ENCODE measurements around the gene STARD13. TPM values are rescaled to one million over a fixed set of nuclear protein-coding genes. Genes with fewer than 3 reads are reported as not detected.

The STARD13 gene
- total and polyA plus RNA-seq, 4 experiments from 2014 or later, result 0.36 to 0.44 TPM; not detected in 2

GRCh38 chr13:33224191-33224590 is 61.4 kb downstream of the STARD13 start:
- H3K36me3 Mint-ChIP-seq, result no peaks in the 10 kb centered on the region
- no peak for DNase-seq
- no peaks in the 10 kb centered on the region for H3K27me3 ChIP-seq (ENCODE audit: insufficient read depth, low read length)
- POLR2A ChIA-PET (ENCODE audit: partially characterized antibody), result interaction anchor here (0.8 kb wide), 1 partner anchor 319 kb away, joined by 3 read pairs; no protein-coding TSS in a partner anchor
- no peak overlapping the region for H3K27ac Mint-ChIP-seq
- H3K4me3 Mint-ChIP-seq, result no peak overlapping the region
- H3K4me1 ChIP-seq (ENCODE audit: insufficient read depth, low read length), result peaks cover 3% of the 10 kb centered on the region
- H3K4me3 ChIP-seq (ENCODE audit: low read length in 2 of 2), result no peak overlapping the region
- no peaks in the 10 kb centered on the region for H3K36me3 ChIP-seq (ENCODE audit: insufficient read depth, low read length)
- CTCF ChIA-PET (ENCODE audit: partially characterized antibody), result interaction anchor here (2.9 kb wide), 1 partner anchor 499 kb away, joined by 20 read pairs; no protein-coding TSS in a partner anchor
- no peaks in the 10 kb centered on the region for H3K9me3 ChIP-seq (ENCODE audit: control insufficient read depth in 1 of 2, low read length in 2 of 2)
- peaks cover 0 to 5% (median 1%) of the 10 kb centered on the region in 4 donors for H3K4me1 Mint-ChIP-seq
- H3K27me3 Mint-ChIP-seq, result no peaks in the 10 kb centered on the region
- H3K9me3 Mint-ChIP-seq, result peaks cover 0 to 4% (median 0%) of the 10 kb centered on the region in 8 donors
- intact Hi-C loops (cut with micrococcal nuclease), result no loop called here
- no peak overlapping the region for H3K27ac ChIP-seq (ENCODE audit: low read depth, low read length)

DNA sequence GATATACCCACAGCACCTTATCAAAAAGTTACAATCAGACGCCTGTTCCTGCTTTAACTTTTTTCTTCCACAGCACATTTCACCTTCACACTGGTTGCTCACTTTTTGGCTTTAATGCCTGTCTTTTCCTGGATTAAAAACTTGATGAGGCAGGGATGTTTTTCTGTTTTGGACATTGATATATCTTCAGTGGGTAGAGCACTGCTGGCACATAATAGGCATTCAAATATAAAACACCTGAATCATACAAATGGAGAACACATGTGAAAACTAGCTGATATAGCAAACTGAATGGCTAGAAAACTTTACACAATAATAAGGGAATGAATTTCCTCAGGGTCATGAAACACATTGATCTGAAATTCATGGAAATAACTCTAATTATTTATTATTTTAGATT is 65.6 kb downstream of the STARD13 start:
- no peaks in the 10 kb centered on the region for H3K4me1 Mint-ChIP-seq
- H3K27ac Mint-ChIP-seq, result no peak overlapping the region
- POLR2A ChIA-PET (ENCODE audit: partially characterized antibody), result no interaction called here

GRCh38 chr13:33218426-33218825 is 67.1 kb downstream of the STARD13 start:
- Mint-ChIP-seq H3K27me3 (no peaks in the 10 kb centered on the region), H3K4me1 (no peaks in the 10 kb centered on the region), H3K27ac (no peak overlapping the region), H3K4me3 (no peak overlapping the region), H3K9me3 (peaks cover 0 to 2% (median 0%) of the 10 kb centered on the region in 8 donors), H3K36me3 (no peaks in the 10 kb centered on the region)
- POLR2A ChIA-PET (ENCODE audit: partially characterized antibody), result no interaction called here
- Histone ChIP-seq H3K27ac (ENCODE audit: low read depth, low read length) (no peak overlapping the region), H3K27me3 (ENCODE audit: insufficient read depth, low read length) (no peaks in the 10 kb centered on the region), H3K36me3 (ENCODE audit: insufficient read depth, low read length) (no peaks in the 10 kb centered on the region), H3K4me1 (ENCODE audit: insufficient read depth, low read length) (no peaks in the 10 kb centered on the region), H3K4me3 (ENCODE audit: low read length in 2 of 2) (no peak overlapping the region), H3K9me3 (ENCODE audit: control insufficient read depth in 1 of 2, low read length in 2 of 2) (no peaks in the 10 kb centered on the region)
- intact Hi-C loops (cut with micrococcal nuclease), result no loop called here
- no peak for DNase-seq
- CTCF ChIA-PET (ENCODE audit: partially characterized antibody), result no interaction called here

More for the DNA sequence above, 65.6 kb downstream of the STARD13 start:
- Histone ChIP-seq H3K27me3 (ENCODE audit: insufficient read depth, low read length) (no peaks in the 10 kb centered on the region), H3K27ac (ENCODE audit: low read depth, low read length) (no peak overlapping the region), H3K4me3 (ENCODE audit: low read length in 2 of 2) (no peak overlapping the region), H3K36me3 (ENCODE audit: insufficient read depth, low read length) (no peaks in the 10 kb centered on the region), H3K4me1 (ENCODE audit: insufficient read depth, low read length) (no peaks in the 10 kb centered on the region), H3K9me3 (ENCODE audit: control insufficient read depth in 1 of 2, low read length in 2 of 2) (no peaks in the 10 kb centered on the region)
- intact Hi-C loops (cut with micrococcal nuclease), result no loop called here
- H3K36me3 Mint-ChIP-seq, result no peaks in the 10 kb centered on the region
- peaks cover 0 to 4% (median 0%) of the 10 kb centered on the region in 8 donors for H3K9me3 Mint-ChIP-seq
- no peaks in the 10 kb centered on the region for H3K27me3 Mint-ChIP-seq
- no peak for DNase-seq
- H3K4me3 Mint-ChIP-seq, result no peak overlapping the region
- CTCF ChIA-PET (ENCODE audit: partially characterized antibody), result interaction anchor here (0.7 to 1.3 kb wide), 2 partner anchors 8 to 349 kb away, joined by 3 to 5 read pairs; no protein-coding TSS in a partner anchor

DNA sequence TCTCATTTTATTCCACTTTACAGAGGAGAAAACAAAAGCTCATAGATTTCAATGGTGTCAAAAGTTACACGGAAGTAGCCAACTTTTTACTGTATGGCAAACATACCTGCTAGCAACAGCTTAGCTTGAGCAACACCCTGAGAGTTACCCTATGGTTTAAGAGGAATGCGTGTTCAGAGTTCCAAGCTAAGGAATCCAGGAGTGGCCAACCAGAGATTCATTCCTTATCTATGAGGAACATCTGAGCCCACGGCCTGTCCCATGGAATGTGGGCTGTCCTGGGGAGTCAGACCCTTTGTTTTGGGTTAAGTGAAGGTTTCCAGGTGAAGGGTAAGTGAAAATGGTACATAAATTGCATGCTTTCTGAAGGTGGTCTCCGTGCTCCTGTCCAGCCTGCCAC is 67.5 kb downstream of the STARD13 start:
- Mint-ChIP-seq H3K9me3 (peaks cover 0 to 2% (median 0%) of the 10 kb centered on the region in 8 donors), H3K4me1 (no peaks in the 10 kb centered on the region), H3K4me3 (no peak overlapping the region), H3K27me3 (no peaks in the 10 kb centered on the region), H3K27ac (no peak overlapping the region), H3K36me3 (no peaks in the 10 kb centered on the region)
- no peak overlapping the region for H3K4me3 ChIP-seq (ENCODE audit: low read length in 2 of 2)
- no peaks in the 10 kb centered on the region for H3K9me3 ChIP-seq (ENCODE audit: control insufficient read depth in 1 of 2, low read length in 2 of 2)
- no peak overlapping the region for H3K27ac ChIP-seq (ENCODE audit: low read depth, low read length)
- POLR2A ChIA-PET (ENCODE audit: partially characterized antibody), result no interaction called here
- H3K4me1 ChIP-seq (ENCODE audit: insufficient read depth, low read length), result no peaks in the 10 kb centered on the region
- intact Hi-C loops (cut with micrococcal nuclease), result no loop called here
- no peaks in the 10 kb centered on the region for H3K27me3 ChIP-seq (ENCODE audit: insufficient read depth, low read length)
- H3K36me3 ChIP-seq (ENCODE audit: insufficient read depth, low read length), result no peaks in the 10 kb centered on the region
- no peak for DNase-seq
- CTCF ChIA-PET (ENCODE audit: partially characterized antibody), result interaction anchor here (1.1 kb wide), 1 partner anchor 506 kb away, joined by 3 read pairs; no protein-coding TSS in a partner anchor

- no peak overlapping the region for H3K27ac Mint-ChIP-seq
- POLR2A ChIA-PET (ENCODE audit: partially characterized antibody), result no interaction called here
- H3K9me3 Mint-ChIP-seq, result peaks cover 0 to 2% (median 0%) of the 10 kb centered on the region in 8 donors
- DNase-seq, result no peak
- CTCF ChIA-PET (ENCODE audit: partially characterized antibody), result interaction anchor here (1.1 kb wide), 1 partner anchor 507 kb away, joined by 3 read pairs; no protein-coding TSS in a partner anchor
- Histone ChIP-seq H3K27ac (ENCODE audit: low read depth, low read length) (no peak overlapping the region), H3K4me3 (ENCODE audit: low read length in 2 of 2) (no peak overlapping the region), H3K36me3 (ENCODE audit: insufficient read depth, low read length) (no peaks in the 10 kb centered on the region), H3K9me3 (ENCODE audit: control insufficient read depth in 1 of 2, low read length in 2 of 2) (no peaks in the 10 kb centered on the region), H3K27me3 (ENCODE audit: insufficient read depth, low read length) (no peaks in the 10 kb centered on the region), H3K4me1 (ENCODE audit: insufficient read depth, low read length) (no peaks in the 10 kb centered on the region)
- intact Hi-C loops (cut with micrococcal nuclease), result no loop called here
- H3K4me3 Mint-ChIP-seq, result no peak overlapping the region
- H3K36me3 Mint-ChIP-seq, result no peaks in the 10 kb centered on the region
- no peaks in the 10 kb centered on the region for H3K27me3 Mint-ChIP-seq
- no peaks in the 10 kb centered on the region for H3K4me1 Mint-ChIP-seq
These were observed 68.3 kb downstream of the STARD13 start for GRCh38 chr13:33217256-33217655.

- H3K9me3 ChIP-seq (ENCODE audit: control insufficient read depth in 1 of 2, low read length in 2 of 2), result no peaks in the 10 kb centered on the region
- no peaks in the 10 kb centered on the region for H3K27me3 ChIP-seq (ENCODE audit: insufficient read depth, low read length)
- H3K27ac ChIP-seq (ENCODE audit: low read depth, low read length), result no peak overlapping the region
- no peak overlapping the region for H3K4me3 ChIP-seq (ENCODE audit: low read length in 2 of 2)
- peaks cover 0 to 2% (median 0%) of the 10 kb centered on the region in 8 donors for H3K9me3 Mint-ChIP-seq
- ChIA-PET POLR2A (ENCODE audit: partially characterized antibody) (no interaction called here), CTCF (ENCODE audit: partially characterized antibody) (interaction anchor here (1.2 to 1.6 kb wide), 2 partner anchors 17 to 509 kb away, joined by 3 read pairs; no protein-coding TSS in a partner anchor)
- no peak overlapping the region for H3K4me3 Mint-ChIP-seq
- no peaks in the 10 kb centered on the region for H3K4me1 Mint-ChIP-seq
- H3K4me1 ChIP-seq (ENCODE audit: insufficient read depth, low read length), result no peaks in the 10 kb centered on the region
- no peaks in the 10 kb centered on the region for H3K36me3 Mint-ChIP-seq
- no peaks in the 10 kb centered on the region for H3K36me3 ChIP-seq (ENCODE audit: insufficient read depth, low read length)
- peaks cover 6 to 9% of the 10 kb centered on the region in 2 donors for H3K27me3 Mint-ChIP-seq
- DNase-seq, result no peak
- no peak overlapping the region for H3K27ac Mint-ChIP-seq
- intact Hi-C loops (cut with micrococcal nuclease), result no loop called here
These were observed 71.8 kb downstream of the STARD13 start for GRCh38 chr13:33213797-33214196.

- Mint-ChIP-seq H3K36me3 (no peaks in the 10 kb centered on the region), H3K27ac (no peak overlapping the region), H3K4me1 (no peaks in the 10 kb centered on the region), H3K9me3 (peaks cover 0 to 2% (median 0%) of the 10 kb centered on the region in 8 donors), H3K27me3 (peaks cover 9 to 13% of the 10 kb centered on the region in 2 donors), H3K4me3 (no peak overlapping the region)
- H3K27ac ChIP-seq (ENCODE audit: low read depth, low read length), result no peak overlapping the region
- no peaks in the 10 kb centered on the region for H3K4me1 ChIP-seq (ENCODE audit: insufficient read depth, low read length)
- no peaks in the 10 kb centered on the region for H3K9me3 ChIP-seq (ENCODE audit: control insufficient read depth in 1 of 2, low read length in 2 of 2)
- ChIA-PET POLR2A (ENCODE audit: partially characterized antibody) (no interaction called here), CTCF (ENCODE audit: partially characterized antibody) (interaction anchor here (1.2 to 1.6 kb wide), 2 partner anchors 17 to 510 kb away, joined by 3 read pairs; no protein-coding TSS in a partner anchor)
- no peak overlapping the region for H3K4me3 ChIP-seq (ENCODE audit: low read length in 2 of 2)
- H3K27me3 ChIP-seq (ENCODE audit: insufficient read depth, low read length), result no peaks in the 10 kb centered on the region
- intact Hi-C loops (cut with micrococcal nuclease), result no loop called here
- H3K36me3 ChIP-seq (ENCODE audit: insufficient read depth, low read length), result no peaks in the 10 kb centered on the region
- no peak for DNase-seq
These were observed 72.4 kb downstream of the STARD13 start for GRCh38 chr13:33213024-33213768.
